Measurements from ENCODE around the gene RNF113B.

GRCh38 chr13:98129059-98129746, 47.9 kb downstream of the RNF113B start:
- TF ChIP-seq CTCF (conservative IDR thresholded peaks at IDR 0.05) (no peak), ZFX (IDR thresholded peaks at IDR 0.05) (no peak)

Measured in C4-2B (cell line).